GM23338 (cell line): ENCODE measurements around the gene TULP4. TPM values are rescaled to one million over a fixed set of nuclear protein-coding genes. Genes with fewer than 3 reads are reported as not detected.

ENCODE experiments used
- ATAC-seq: fragments of 200-7000 bp; cut with Tn5 transposase; 3 replicates; pipeline ENCODE4 v1.9.1; 2020
- DNase-seq: peaks from one replicate; pipeline ENCODE4 v3.0.0-alpha.2; 2015; ENCODE audit warnings: low spot score
- H2AFZ ChIP-seq: fragments of 200-600 bp; sonication (generic); 2 replicates; pipeline ENCODE4 v1.8.0; 2016; ENCODE audit warnings: antibody characterized with exemption, mild to moderate bottlenecking, moderate library complexity
- H3F3A ChIP-seq: fragments of 200-600 bp; sonication (generic); replicated peaks from 2 replicates; pipeline ENCODE4 v1.8.0; 2017; ENCODE audit warnings: antibody characterized with exemption, mixed run types, low read depth
- H3K27ac ChIP-seq: fragments of 200-600 bp; sonication (generic); 2 replicates; pipeline ENCODE4 v1.6.1; 2016; ENCODE audit warnings: low read depth
- H3K27me3 ChIP-seq: fragments of 200-600 bp; sonication (generic); 2 replicates; pipeline ENCODE4 v1.8.0; 2016; ENCODE audit warnings: mild to moderate bottlenecking, mixed run types, moderate library complexity; ENCODE audit not compliant: insufficient read depth
- H3K36me3 ChIP-seq: fragments of 200-600 bp; sonication (generic); 2 replicates; pipeline ENCODE4 v1.8.0; 2016; ENCODE audit warnings: mild to moderate bottlenecking; ENCODE audit not compliant: insufficient read depth
- H3K4me1 ChIP-seq: fragments of 200-600 bp; sonication (generic); 2 replicates; pipeline ENCODE4 v1.8.0; 2016; ENCODE audit warnings: mild to moderate bottlenecking, moderate library complexity; ENCODE audit not compliant: insufficient read depth
- H3K4me2 ChIP-seq: fragments of 200-600 bp; sonication (generic); 2 replicates; pipeline ENCODE4 v1.7.1; 2017; ENCODE audit warnings: mixed run types
- H3K4me3 ChIP-seq: fragments of 200-600 bp; sonication (generic); 2 replicates; pipeline ENCODE4 v1.6.1; 2016; ENCODE audit warnings: mixed run types
- H3K79me2 ChIP-seq: fragments of 200-600 bp; sonication (generic); replicated peaks from 2 replicates; pipeline ENCODE4 v1.8.0; 2017; ENCODE audit warnings: mild to moderate bottlenecking; ENCODE audit not compliant: insufficient read depth
- H3K9me2 ChIP-seq: fragments of 200-600 bp; sonication (generic); 2 replicates; pipeline ENCODE4 v1.8.0; 2017; ENCODE audit not compliant: insufficient read depth
- H4K20me1 ChIP-seq: fragments of 200-600 bp; sonication (generic); replicated peaks from 2 replicates; pipeline ENCODE4 v1.8.0; 2017; ENCODE audit warnings: mild to moderate bottlenecking; ENCODE audit not compliant: insufficient read depth
- H3K27ac Mint-ChIP-seq: 2 replicates; pipeline ENCODE4 v1.8.0; 2020; ENCODE audit warnings: inconsistent platforms, mild to moderate bottlenecking, moderate library complexity, mixed read lengths
- H3K27me3 Mint-ChIP-seq: 3 replicates; pipeline ENCODE4 v1.8.0; 2022; ENCODE audit warnings: low read depth, mild to moderate bottlenecking, moderate library complexity, mixed read lengths, inconsistent platforms; ENCODE audit not compliant: insufficient read depth, poor library complexity
- H3K36me3 Mint-ChIP-seq: 3 replicates; pipeline ENCODE4 v1.8.0; 2021; ENCODE audit warnings: low read depth, mild to moderate bottlenecking, inconsistent platforms, moderate library complexity, mixed read lengths
- H3K4me1 Mint-ChIP-seq: 3 replicates; pipeline ENCODE4 v1.8.0; 2020; ENCODE audit warnings: mild to moderate bottlenecking, inconsistent platforms, mixed read lengths
- H3K4me3 Mint-ChIP-seq: 3 replicates; pipeline ENCODE4 v1.8.0; 2021; ENCODE audit warnings: moderate library complexity, mild to moderate bottlenecking, inconsistent platforms, mixed read lengths
- H3K9me3 Mint-ChIP-seq: 3 replicates; pipeline ENCODE4 v1.8.0; 2020; ENCODE audit warnings: moderate library complexity, mild to moderate bottlenecking, inconsistent platforms, mixed read lengths
- EZH2 ChIP-seq: fragments of 200-600 bp; sonication (generic); IDR thresholded peaks from one replicate; pipeline ENCODE4 v1.8.0; 2017; ENCODE audit warnings: antibody characterized with exemption, mild to moderate bottlenecking, low read depth; ENCODE audit not compliant: unreplicated experiment
- EZH2phosphoT487 ChIP-seq: fragments of 200-600 bp; sonication (generic); IDR thresholded peaks from one replicate; pipeline ENCODE4 v1.8.1; 2018; ENCODE audit warnings: antibody characterized with exemption; ENCODE audit not compliant: unreplicated experiment
- JUNB ChIP-seq: IDR thresholded peaks from one replicate; pipeline ENCODE4 v1.6.1; 2016; ENCODE audit warnings: antibody characterized with exemption; ENCODE audit not compliant: unreplicated experiment
- NANOG ChIP-seq: IDR thresholded peaks from 2 replicates; pipeline ENCODE4 v1.6.1; 2016; ENCODE audit warnings: antibody characterized with exemption, borderline replicate concordance
- POLR2AphosphoS5 ChIP-seq: IDR thresholded peaks from 2 replicates; pipeline ENCODE4 v1.6.1; 2016; ENCODE audit warnings: antibody characterized with exemption, low read depth
- STAT1 ChIP-seq: IDR thresholded peaks from one replicate; pipeline ENCODE4 v1.6.1; 2016; ENCODE audit warnings: antibody characterized with exemption; ENCODE audit not compliant: unreplicated experiment
- ZNF114 ChIP-seq: fragments of 250-450 bp; sonication (Bioruptor Pico); IDR thresholded peaks from 2 replicates; pipeline ENCODE4 v1.5.0; 2020; ENCODE audit warnings: mild to moderate bottlenecking, moderate library complexity
- ZNF331 ChIP-seq: fragments of 250-450 bp; sonication (Bioruptor Pico); IDR thresholded peaks from 2 replicates; pipeline ENCODE4 v1.5.0; 2020; ENCODE audit warnings: low read depth, mild to moderate bottlenecking, moderate library complexity
- polyA plus RNA-seq: library from polyadenylated mRNA; unstranded; fragments of >200 nt; fragmentation: Nextera tagmentation; extraction: Ambion mirVana; gene quantifications from 2 replicates; pipeline ENCODE4 v1.2.1, GENCODE V29; 2016
- total RNA-seq: library from RNA; depleted of rRNA; stranded (reverse); fragments of >200 nt; shearing (Covaris generic); gene quantifications from 2 replicates; pipeline ENCODE4 v1.2.3, GENCODE V29; 2014
- TF ChIP-seq, protein P1 (sequence below): IDR thresholded peaks from 2 replicates; pipeline ENCODE4 v1.6.1; 2016; ENCODE audit warnings: antibody characterized with exemption
- TF ChIP-seq, protein P2 (sequence below): fragments of 250-450 bp; sonication (Bioruptor Pico); IDR thresholded peaks from 2 replicates; pipeline ENCODE4 v1.5.0; 2020; ENCODE audit warnings: mild to moderate bottlenecking, moderate library complexity
- TF ChIP-seq, protein P3 (sequence below): IDR thresholded peaks from one replicate; pipeline ENCODE4 v1.6.1; 2018; ENCODE audit warnings: antibody characterized with exemption; ENCODE audit not compliant: unreplicated experiment

The TULP4 gene
- total and polyA plus RNA-seq, 2 experiments from 2014 or later = 31.2 to 50.2 TPM

DNA sequence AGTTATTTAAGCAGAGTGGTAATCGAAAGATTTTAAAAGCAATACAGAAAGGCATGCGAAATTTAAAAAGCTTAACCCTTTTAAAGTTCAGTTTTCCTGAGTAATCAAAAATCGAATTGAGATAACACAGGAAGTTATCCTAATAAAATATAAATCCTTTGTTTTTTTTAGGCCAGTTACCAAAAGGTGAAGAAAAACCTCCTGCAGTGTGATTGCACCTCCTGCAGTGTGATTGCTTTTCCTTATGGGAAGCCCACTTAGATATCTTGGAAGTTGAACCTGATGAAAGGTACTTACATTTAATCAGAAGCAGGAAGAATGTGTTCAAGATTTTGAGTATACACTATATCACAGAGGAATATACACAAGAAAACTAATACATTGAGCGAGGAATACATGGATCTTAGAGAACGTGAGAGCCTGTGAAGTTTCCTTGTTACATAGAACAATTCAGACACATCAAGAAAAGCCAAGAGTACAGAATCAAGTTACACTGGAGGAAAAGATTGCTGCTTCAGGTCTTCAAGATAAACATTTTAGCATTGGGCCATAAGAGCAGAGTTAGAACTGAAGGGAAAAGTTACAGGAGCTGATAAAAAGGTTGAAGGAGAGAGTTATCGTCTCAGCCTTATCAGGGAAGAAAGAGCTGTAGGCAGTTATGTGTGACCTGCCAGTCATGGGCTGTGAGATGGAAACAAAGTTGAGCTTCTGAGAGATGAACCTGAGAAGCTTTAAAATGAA, 240.0 kb downstream of the TULP4 start:
- no peak overlapping the region for H3K27ac Mint-ChIP-seq
- 0 out of 2 replicates have a peak, but pooled peaks cover 3% of the 10 kb centered on the region for H3K79me2 ChIP-seq
- no peak for TF ChIP-seq NANOG
- TF ChIP-seq EZH2 = no peak
- no peak for TF ChIP-seq ZNF331 (CRISPR knock-in tag)
- no peak for TF ChIP-seq STAT1
- TF ChIP-seq, protein P1, sequence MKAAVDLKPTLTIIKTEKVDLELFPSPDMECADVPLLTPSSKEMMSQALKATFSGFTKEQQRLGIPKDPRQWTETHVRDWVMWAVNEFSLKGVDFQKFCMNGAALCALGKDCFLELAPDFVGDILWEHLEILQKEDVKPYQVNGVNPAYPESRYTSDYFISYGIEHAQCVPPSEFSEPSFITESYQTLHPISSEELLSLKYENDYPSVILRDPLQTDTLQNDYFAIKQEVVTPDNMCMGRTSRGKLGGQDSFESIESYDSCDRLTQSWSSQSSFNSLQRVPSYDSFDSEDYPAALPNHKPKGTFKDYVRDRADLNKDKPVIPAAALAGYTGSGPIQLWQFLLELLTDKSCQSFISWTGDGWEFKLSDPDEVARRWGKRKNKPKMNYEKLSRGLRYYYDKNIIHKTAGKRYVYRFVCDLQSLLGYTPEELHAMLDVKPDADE = no peak
- TF ChIP-seq, protein P2, sequence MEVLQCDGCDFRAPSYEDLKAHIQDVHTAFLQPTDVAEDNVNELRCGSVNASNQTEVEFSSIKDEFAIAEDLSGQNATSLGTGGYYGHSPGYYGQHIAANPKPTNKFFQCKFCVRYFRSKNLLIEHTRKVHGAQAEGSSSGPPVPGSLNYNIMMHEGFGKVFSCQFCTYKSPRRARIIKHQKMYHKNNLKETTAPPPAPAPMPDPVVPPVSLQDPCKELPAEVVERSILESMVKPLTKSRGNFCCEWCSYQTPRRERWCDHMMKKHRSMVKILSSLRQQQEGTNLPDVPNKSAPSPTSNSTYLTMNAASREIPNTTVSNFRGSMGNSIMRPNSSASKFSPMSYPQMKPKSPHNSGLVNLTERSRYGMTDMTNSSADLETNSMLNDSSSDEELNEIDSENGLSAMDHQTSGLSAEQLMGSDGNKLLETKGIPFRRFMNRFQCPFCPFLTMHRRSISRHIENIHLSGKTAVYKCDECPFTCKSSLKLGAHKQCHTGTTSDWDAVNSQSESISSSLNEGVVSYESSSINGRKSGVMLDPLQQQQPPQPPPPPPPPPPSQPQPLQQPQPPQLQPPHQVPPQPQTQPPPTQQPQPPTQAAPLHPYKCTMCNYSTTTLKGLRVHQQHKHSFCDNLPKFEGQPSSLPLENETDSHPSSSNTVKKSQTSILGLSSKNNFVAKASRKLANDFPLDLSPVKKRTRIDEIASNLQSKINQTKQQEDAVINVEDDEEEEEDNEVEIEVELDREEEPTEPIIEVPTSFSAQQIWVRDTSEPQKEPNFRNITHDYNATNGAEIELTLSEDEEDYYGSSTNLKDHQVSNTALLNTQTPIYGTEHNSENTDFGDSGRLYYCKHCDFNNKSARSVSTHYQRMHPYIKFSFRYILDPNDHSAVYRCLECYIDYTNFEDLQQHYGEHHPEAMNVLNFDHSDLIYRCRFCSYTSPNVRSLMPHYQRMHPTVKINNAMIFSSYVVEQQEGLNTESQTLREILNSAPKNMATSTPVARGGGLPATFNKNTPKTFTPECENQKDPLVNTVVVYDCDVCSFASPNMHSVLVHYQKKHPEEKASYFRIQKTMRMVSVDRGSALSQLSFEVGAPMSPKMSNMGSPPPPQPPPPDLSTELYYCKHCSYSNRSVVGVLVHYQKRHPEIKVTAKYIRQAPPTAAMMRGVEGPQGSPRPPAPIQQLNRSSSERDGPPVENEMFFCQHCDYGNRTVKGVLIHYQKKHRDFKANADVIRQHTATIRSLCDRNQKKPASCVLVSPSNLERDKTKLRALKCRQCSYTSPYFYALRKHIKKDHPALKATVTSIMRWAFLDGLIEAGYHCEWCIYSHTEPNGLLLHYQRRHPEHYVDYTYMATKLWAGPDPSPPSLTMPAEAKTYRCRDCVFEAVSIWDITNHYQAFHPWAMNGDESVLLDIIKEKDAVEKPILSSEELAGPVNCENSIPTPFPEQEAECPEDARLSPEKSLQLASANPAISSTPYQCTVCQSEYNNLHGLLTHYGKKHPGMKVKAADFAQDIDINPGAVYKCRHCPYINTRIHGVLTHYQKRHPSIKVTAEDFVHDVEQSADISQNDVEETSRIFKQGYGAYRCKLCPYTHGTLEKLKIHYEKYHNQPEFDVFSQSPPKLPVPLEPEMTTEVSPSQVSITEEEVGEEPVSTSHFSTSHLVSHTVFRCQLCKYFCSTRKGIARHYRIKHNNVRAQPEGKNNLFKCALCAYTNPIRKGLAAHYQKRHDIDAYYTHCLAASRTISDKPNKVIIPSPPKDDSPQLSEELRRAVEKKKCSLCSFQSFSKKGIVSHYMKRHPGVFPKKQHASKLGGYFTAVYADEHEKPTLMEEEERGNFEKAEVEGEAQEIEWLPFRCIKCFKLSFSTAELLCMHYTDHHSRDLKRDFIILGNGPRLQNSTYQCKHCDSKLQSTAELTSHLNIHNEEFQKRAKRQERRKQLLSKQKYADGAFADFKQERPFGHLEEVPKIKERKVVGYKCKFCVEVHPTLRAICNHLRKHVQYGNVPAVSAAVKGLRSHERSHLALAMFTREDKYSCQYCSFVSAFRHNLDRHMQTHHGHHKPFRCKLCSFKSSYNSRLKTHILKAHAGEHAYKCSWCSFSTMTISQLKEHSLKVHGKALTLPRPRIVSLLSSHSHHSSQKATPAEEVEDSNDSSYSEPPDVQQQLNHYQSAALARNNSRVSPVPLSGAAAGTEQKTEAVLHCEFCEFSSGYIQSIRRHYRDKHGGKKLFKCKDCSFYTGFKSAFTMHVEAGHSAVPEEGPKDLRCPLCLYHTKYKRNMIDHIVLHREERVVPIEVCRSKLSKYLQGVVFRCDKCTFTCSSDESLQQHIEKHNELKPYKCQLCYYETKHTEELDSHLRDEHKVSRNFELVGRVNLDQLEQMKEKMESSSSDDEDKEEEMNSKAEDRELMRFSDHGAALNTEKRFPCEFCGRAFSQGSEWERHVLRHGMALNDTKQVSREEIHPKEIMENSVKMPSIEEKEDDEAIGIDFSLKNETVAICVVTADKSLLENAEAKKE (CRISPR knock-in tag) = no peak
- TF ChIP-seq, protein P3, sequence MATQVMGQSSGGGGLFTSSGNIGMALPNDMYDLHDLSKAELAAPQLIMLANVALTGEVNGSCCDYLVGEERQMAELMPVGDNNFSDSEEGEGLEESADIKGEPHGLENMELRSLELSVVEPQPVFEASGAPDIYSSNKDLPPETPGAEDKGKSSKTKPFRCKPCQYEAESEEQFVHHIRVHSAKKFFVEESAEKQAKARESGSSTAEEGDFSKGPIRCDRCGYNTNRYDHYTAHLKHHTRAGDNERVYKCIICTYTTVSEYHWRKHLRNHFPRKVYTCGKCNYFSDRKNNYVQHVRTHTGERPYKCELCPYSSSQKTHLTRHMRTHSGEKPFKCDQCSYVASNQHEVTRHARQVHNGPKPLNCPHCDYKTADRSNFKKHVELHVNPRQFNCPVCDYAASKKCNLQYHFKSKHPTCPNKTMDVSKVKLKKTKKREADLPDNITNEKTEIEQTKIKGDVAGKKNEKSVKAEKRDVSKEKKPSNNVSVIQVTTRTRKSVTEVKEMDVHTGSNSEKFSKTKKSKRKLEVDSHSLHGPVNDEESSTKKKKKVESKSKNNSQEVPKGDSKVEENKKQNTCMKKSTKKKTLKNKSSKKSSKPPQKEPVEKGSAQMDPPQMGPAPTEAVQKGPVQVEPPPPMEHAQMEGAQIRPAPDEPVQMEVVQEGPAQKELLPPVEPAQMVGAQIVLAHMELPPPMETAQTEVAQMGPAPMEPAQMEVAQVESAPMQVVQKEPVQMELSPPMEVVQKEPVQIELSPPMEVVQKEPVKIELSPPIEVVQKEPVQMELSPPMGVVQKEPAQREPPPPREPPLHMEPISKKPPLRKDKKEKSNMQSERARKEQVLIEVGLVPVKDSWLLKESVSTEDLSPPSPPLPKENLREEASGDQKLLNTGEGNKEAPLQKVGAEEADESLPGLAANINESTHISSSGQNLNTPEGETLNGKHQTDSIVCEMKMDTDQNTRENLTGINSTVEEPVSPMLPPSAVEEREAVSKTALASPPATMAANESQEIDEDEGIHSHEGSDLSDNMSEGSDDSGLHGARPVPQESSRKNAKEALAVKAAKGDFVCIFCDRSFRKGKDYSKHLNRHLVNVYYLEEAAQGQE = no peak
- TF ChIP-seq JUNB = no peak
- no peak for TF ChIP-seq EZH2phosphoT487
- no peak for TF ChIP-seq POLR2AphosphoS5
- no peak for TF ChIP-seq ZNF114
- H3K4me1 Mint-ChIP-seq = peaks cover 9% of the 10 kb centered on the region
- H3K27me3 ChIP-seq = no peaks in the 10 kb centered on the region
- H3K36me3 ChIP-seq = no peaks in the 10 kb centered on the region
- H3F3A ChIP-seq = 0 out of 2 replicates have a peak, but pooled peaks cover 4% of the 10 kb centered on the region
- H4K20me1 ChIP-seq = no peaks in the 10 kb centered on the region; the same call in 1 of the 2 replicates
- no peaks in the 10 kb centered on the region for H3K4me1 ChIP-seq
- 0 out of 2 replicates have a peak overlapping the region, but pooled peaks have one; percentile 32 for H3K27ac ChIP-seq
- DNase-seq (no peak), ATAC-seq (no peak)
- H3K36me3 Mint-ChIP-seq = no peaks in the 10 kb centered on the region
- H3K4me2 ChIP-seq = no peak overlapping the region
- H3K27me3 Mint-ChIP-seq = peaks cover 6% of the 10 kb centered on the region
- H3K9me3 Mint-ChIP-seq = no peaks in the 10 kb centered on the region
- no peak overlapping the region for H3K4me3 ChIP-seq
- no peaks in the 10 kb centered on the region for H3K9me2 ChIP-seq
- no peak overlapping the region for H3K4me3 Mint-ChIP-seq
- no peak overlapping the region for H2AFZ ChIP-seq
